COLO829 (cell line): Measurements from ENCODE around the gene FAM25A.
"Not testable (repeated sequence)": the region's sequence is repeated elsewhere in the genome, so short reads cannot be mapped to it uniquely, and the experiment has no call there.

ENCODE experiments used
- DNase-seq: peaks from one replicate; pipeline ENCODE4 v3.0.0; 2012; ENCODE audit warnings: low spot score

FAM25A gene

GRCh38 chr10:87020056-87020455, at the start of gene FAM25A:
Gene FAM25A, plus strand, starts transcription at chr10:87020294. Its CDS starts 31 bp downstream, at chr10:87020325.
- DNase-seq, result not testable (repeated sequence)

DNA sequence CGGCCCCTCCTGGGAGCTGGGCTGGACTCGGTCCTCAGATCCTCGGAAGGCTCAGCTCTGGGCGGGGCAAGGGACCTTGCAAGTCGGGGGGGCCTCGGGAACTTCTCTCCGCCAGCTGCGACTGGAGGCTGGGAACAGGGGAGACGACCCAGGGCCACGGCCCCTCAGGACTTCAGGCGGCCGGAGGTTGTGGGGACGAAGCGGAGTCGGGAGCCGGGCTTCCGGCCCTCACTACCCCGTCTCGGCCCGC, 49.2 kb upstream of the FAM25A start:
- no peak for DNase-seq

DNA sequence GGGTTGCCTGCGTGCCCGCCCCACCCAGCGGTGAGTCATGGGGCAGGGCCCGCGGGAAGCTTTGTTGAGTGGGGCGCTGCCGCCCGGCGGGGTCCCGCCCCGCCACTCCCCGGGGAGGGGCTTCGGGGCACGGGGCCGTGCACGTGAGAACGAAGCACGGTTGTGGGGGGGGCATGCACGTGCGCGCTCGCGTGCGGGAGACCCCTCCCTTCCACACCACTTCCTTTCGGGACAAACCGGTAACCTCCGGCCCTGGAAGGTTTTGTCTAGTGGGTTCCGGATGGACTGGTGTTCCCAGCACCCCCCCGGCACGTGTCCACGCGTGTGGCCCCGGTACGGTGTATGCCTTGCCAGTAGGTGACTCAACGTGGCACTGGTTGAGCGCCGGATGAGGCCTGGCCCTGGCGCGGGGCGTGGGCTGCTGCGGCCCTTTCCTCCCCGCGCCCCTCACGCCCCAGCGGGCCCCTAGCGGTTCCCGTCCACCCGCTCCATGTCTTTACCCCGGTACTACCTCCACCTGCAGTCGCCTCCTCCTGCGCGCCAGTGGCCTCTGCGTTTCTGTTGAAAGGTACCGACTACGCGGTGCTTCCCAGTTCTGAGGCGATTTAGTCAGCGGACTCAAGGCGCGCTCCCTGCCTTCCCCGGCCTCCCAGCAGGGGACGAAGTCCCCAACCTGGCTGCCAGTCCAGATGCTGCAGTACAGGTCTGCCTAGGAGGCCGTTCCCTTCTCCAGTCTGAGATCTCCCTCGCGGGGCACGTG, 48.7 kb upstream of the FAM25A start:
- peak; percentile 78 for DNase-seq

- no peak for DNase-seq
These were observed 47.3 kb upstream of the FAM25A start for GRCh38 chr10:86972613-86973380.

GRCh38 chr10:86974484-86974883, 45.6 kb upstream of the FAM25A start:
- DNase-seq, result no peak

- DNase-seq, result no peak
These were observed 43.6 kb upstream of the FAM25A start for GRCh38 chr10:86976362-86977056.

- DNase-seq, result not testable (repeated sequence)
These were observed 41.6 kb upstream of the FAM25A start for GRCh38 chr10:86978457-86978856.

- no peak for DNase-seq
These were observed 40.7 kb upstream of the FAM25A start for GRCh38 chr10:86979296-86979818.

GRCh38 chr10:86979977-86980448, 40.1 kb upstream of the FAM25A start:
- DNase-seq, result no peak

- DNase-seq, result not testable (repeated sequence)
These were observed 39.1 kb upstream of the FAM25A start for GRCh38 chr10:86981020-86981419.

DNA sequence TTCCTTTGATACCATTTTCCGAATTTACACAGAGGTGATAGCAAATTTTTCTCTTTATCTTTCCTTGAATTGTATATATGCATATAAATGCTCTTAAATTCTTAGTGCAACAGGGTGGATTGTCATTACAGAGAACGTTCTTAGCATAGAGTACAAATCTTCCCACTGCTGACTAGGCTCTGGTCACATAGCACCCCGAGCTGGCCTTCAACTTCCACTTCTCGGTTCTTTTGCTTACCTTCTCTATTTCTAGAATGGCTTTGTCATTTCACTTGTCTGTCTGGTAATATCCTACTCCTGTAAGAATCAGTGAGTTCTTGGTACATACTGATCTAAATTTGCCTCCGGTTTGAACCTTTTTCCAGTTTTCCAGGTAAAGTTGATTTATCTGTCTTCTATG, 38.4 kb upstream of the FAM25A start:
- no peak for DNase-seq

DNA sequence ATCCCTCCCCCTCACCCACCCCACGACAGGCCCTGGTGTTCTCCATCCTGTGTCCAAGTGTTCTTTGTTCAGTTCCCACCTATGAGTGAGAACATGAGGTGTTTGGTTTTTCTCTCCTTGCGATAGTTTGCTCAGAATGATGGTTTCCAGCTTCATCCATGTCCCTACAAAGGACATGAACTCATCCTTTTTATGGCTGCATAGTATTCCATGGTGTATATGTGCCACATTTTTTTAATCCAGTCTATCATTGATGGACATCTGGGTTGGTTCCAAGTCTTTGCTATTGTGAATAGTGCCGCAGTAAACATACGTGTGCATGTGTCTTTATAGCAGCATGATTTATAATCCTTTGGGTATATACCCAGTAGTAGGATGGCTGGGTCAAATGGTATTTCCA, 35.6 kb upstream of the FAM25A start:
- not testable (repeated sequence) for DNase-seq

DNA sequence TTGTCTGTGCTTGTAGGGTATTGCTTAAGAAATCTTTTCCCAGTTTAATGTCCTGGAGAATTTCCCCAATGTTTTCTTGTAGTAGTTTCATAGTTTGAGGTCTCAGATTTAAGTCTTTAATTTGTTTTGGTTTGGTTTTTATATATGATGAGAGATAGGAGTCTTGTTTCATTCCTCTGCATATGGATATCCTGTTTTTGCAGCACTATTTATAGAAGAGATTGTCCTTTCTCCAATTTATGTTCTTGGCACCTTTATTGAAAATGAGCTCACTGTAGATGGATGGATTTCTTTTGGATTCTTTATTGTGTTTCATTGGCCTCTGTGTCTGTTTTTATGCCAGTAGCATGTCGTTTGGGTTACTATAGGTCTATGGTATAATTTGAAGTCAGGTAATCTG, 31.6 kb upstream of the FAM25A start:
- no peak for DNase-seq

- not testable (repeated sequence) for DNase-seq
These were observed 28.7 kb upstream of the FAM25A start for GRCh38 chr10:86991362-86991761.

GRCh38 chr10:86992456-86992855, 27.6 kb upstream of the FAM25A start:
- no peak for DNase-seq

GRCh38 chr10:86992929-86993328, 27.2 kb upstream of the FAM25A start:
- no peak for DNase-seq

DNA sequence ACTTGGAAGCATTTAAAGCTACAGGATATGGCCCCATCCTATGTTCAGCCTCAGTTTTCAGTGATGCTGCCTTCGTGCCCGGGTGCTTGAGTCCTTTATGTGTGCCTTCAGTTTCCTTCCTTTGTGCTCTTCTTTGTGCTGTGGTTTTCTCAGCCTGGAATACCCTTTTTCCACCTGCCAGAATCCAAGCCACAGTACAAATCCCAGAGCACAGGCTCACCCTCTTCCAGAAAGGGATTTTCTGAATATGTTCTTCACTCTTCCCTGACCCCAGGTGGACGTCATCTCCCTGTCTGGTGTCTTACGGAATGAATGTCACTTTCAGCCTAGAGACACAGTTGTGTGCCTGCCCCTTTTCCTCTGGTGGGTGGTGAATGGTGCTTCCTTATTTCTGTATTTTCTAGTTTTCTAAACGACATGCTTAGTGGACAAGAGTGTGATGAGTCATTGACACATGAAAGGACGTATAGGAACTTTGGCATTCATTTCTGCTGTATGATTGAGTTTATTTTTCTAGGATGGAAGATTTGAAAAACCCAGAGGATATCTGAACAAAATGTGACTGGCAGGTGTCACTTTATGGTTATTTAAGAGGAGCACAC, 20.2 kb upstream of the FAM25A start:
- DNase-seq, result not testable (repeated sequence)

DNA sequence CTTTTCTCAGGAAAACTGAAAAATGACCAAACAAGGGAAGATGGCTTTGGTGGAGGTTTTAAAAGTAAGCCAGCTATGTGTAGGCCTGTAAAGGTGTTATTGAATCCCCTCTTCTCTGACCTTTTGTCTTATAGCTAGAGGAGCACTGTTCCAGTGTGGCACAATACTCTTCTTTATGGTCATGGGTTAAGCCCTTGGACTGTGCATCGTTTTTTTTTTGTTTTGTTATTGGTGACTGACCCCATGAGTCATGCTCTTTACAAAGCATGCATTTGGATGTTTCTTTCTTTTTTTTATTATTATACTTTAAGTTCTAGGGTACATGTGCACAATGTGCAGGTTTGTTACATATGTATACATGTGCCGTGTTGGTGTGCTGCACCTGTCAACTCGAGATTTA, 19.6 kb upstream of the FAM25A start:
- peak; percentile 25 for DNase-seq

GRCh38 chr10:87007124-87007523, 13.0 kb upstream of the FAM25A start:
- not testable (repeated sequence) for DNase-seq

DNA sequence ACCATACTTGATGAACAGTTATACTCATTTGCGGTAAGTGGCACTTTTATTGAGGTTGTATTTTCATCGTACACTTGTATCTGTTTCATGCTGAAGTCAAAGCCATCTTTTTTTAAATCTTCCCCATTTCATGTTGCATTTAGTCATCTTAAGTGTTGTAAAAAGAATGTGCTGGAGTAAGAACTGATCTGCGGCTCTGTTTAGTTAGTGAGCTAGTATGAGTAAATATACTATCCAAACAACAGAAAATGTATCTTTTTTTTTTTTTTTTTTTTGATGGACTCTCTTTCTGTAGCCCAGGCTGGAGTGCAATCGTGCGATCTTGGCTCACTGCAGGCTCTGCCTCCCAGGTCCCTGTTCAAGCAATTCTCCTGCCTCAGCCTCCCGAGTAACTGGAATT, 12.4 kb upstream of the FAM25A start:
- DNase-seq, result not testable (repeated sequence)

GRCh38 chr10:87008303-87008702, 11.8 kb upstream of the FAM25A start:
- DNase-seq, result not testable (repeated sequence)

DNA sequence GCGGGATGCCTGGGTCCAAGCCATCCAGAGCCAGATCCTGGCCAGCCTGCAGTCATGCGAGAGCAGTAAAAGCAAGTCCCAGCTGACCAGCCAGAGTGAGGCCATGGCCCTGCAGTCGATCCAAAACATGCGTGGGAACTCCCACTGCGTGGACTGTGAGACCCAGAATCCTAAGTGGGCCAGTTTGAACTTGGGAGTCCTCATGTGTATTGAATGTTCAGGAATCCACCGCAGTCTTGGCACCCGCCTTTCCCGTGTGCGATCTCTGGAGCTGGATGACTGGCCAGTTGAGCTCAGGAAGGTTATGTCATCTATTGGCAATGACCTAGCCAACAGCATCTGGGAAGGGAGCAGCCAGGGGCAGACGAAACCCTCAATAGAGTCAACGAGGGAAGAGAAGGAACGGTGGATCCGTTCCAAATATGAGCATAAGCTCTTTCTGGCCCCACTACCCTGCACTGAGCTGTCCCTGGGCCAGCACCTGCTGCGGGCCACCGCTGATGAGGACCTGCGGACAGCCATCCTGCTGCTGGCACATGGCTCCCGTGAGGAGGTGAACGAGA, 10.9 kb upstream of the FAM25A start:
- not testable (repeated sequence) for DNase-seq
